SK-N-SH treated with all-trans-retinoic acid at 6 μM for 48 hours (cell line): Measurements from ENCODE around the gene OLIG3.

ENCODE experiments used
- CSDC2 ChIP-seq: fragments of 250-450 bp; sonication (Bioruptor Pico); IDR thresholded peaks from 2 replicates; pipeline ENCODE4 v1.5.0; 2020; ENCODE audit warnings: mild to moderate bottlenecking, moderate library complexity
- RARB ChIP-seq: fragments of 250-450 bp; sonication (Bioruptor Pico); IDR thresholded peaks from 2 replicates; pipeline ENCODE4 v1.8.0; 2021; ENCODE audit warnings: mild to moderate bottlenecking, moderate library complexity

GRCh38 chr6:137543114-137543513 is 48.9 kb upstream of the OLIG3 start:
- TF ChIP-seq CSDC2 (CRISPR knock-in tag) (no peak), RARB (CRISPR knock-in tag) (no peak)
